Measurements from ENCODE around the gene DPM1. TPM values are rescaled to one million over a fixed set of nuclear protein-coding genes. Genes with fewer than 3 reads are reported as not detected.
"Not testable (repeated sequence)": the region's sequence is repeated elsewhere in the genome, so short reads cannot be mapped to it uniquely, and the experiment has no call there.

Gene DPM1
- total RNA-seq, 2 donors from 2014 or later = 31.6 to 61.6 TPM

DNA sequence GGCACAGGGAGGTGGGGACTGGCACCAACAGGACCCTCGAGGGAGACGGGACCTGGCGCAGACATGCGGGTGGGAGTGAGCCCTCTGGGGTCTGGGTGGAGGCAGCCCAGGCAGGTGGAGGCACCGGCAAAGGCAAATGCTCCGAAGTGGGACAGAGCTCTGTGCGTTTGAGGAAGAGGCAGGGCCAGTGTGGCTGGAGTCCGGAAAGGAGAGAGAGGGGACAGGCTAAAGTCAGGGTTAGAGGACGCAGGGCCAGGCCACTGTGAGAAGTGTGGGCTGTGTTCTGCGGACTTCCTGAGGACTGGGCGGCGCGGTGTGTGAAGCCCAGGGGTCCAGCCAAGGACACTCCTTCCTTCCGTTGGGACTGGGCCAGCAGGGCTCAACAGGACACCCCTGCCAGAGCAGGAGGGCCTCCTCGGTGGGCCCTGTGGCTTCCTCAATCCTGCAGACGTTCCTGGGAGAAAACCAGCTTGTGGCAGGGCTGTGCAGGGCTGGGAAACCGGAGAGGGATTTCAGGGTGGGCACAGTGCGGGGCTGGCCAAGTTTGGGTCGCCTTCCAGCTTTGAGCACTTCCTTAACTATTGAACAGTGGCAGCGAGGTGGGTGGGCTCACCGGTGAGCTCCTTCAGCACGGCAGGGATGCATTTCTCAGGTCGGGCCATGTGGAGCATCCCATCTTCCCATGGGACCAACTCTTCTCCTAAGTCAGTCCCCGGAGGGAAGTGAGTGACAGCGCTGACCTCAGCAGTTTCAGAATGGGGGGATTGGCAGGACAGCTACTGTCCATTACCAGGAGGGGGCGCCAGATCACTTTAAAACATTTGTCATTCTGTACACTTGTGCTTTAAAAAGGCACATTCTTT, 22.8 kb upstream of the DPM1 start:
- Histone ChIP-seq H3K27ac (no peak overlapping the region), H3K9me3 (no peaks in the 10 kb centered on the region), H3K36me3 (no peaks in the 10 kb centered on the region), H3K4me3 (no peak overlapping the region), H3K27me3 (replicated peaks; ENCODE audit: insufficient read depth) (no peaks in the 10 kb centered on the region), H3K4me1 (replicated peaks) (peaks cover 3% of the 10 kb centered on the region)
- peak; percentile 23 for DNase-seq (ENCODE audit: low spot score)
- WGBS = 57% methylated on average over 26 of the region's 26 CpGs
- TF ChIP-seq, protein P1, sequence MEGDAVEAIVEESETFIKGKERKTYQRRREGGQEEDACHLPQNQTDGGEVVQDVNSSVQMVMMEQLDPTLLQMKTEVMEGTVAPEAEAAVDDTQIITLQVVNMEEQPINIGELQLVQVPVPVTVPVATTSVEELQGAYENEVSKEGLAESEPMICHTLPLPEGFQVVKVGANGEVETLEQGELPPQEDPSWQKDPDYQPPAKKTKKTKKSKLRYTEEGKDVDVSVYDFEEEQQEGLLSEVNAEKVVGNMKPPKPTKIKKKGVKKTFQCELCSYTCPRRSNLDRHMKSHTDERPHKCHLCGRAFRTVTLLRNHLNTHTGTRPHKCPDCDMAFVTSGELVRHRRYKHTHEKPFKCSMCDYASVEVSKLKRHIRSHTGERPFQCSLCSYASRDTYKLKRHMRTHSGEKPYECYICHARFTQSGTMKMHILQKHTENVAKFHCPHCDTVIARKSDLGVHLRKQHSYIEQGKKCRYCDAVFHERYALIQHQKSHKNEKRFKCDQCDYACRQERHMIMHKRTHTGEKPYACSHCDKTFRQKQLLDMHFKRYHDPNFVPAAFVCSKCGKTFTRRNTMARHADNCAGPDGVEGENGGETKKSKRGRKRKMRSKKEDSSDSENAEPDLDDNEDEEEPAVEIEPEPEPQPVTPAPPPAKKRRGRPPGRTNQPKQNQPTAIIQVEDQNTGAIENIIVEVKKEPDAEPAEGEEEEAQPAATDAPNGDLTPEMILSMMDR (IDR thresholded peaks at IDR 0.05) = peak; percentile 44 to 80 (median 70)
- no peak for TF ChIP-seq POLR2A (IDR thresholded peaks at IDR 0.05)
- intact Hi-C loops (cut with DNase I) = loop anchor here (10.0 kb wide), 3 partner anchors 614 to 1104 kb away; no protein-coding TSS in a partner anchor

DNA sequence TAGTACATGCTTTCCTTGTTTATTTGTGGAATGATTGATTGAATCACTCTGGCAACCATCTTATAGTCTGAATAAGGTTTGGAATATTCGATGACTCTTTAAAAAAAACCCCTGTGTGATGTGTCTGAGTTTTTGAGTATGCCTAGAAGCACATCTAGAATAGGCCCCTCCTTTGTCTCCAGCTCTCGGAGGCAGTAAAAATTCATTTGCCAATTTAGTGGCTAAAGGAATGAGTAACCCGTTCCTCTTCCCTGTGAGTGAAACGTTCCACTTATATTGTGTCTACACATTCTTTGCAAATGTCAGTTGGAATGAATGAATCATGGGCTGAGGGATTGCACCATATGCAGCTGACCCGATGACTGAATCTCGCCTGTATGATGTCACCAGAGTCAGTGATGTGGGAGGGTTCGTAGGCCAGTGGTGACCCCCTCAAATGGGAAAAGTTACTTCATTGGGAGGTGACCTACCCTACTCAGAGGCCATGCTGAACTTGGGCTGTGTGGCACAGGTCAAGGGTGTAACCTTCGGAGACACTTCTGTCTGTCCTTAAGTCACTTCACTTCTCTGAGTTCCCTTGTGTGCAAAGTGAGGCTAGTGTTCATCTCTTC, 21.8 kb upstream of the DPM1 start:
- Histone ChIP-seq H3K4me1 (replicated peaks) (peaks cover 3% of the 10 kb centered on the region), H3K27me3 (replicated peaks; ENCODE audit: insufficient read depth) (no peaks in the 10 kb centered on the region), H3K36me3 (no peaks in the 10 kb centered on the region), H3K27ac (no peak overlapping the region), H3K4me3 (no peak overlapping the region), H3K9me3 (no peaks in the 10 kb centered on the region)
- intact Hi-C loops (cut with DNase I) = loop anchor here (10.0 kb wide), 3 partner anchors 615 to 1105 kb away; no protein-coding TSS in a partner anchor
- DNase-seq (ENCODE audit: low spot score) = no peak
- 51% methylated on average over 8 of the region's 8 CpGs for WGBS
- no peak for TF ChIP-seq POLR2A (IDR thresholded peaks at IDR 0.05)

DNA sequence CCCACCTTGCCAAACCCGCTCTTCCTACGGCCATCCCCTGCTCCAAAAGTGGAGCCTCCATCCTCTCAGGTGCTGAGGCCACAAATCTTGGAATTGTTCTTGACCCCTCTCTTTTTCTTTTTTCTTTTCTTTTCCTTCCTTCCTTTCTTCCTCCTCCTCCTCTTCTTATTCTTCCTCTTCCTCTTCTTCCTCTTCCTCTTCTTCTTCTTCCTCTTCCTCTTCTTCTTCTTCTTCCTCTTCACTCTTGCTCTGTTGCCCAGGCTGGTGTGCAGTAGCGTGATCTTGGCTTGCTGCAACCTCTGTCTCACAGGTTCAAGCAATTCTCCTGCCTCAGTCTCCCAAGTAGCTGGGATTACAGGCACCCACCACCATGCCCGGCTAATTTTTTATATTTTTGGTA, 20.2 kb upstream of the DPM1 start:
- 89% methylated on average over 4 of the region's 4 CpGs for WGBS
- H3K27me3 ChIP-seq (replicated peaks; ENCODE audit: insufficient read depth); H3K27ac ChIP-seq; H3K4me1 ChIP-seq (replicated peaks); H3K4me3 ChIP-seq; intact Hi-C loops (cut with DNase I); DNase-seq (ENCODE audit: low spot score); H3K9me3 ChIP-seq; H3K36me3 ChIP-seq: not testable (repeated sequence)

DNA sequence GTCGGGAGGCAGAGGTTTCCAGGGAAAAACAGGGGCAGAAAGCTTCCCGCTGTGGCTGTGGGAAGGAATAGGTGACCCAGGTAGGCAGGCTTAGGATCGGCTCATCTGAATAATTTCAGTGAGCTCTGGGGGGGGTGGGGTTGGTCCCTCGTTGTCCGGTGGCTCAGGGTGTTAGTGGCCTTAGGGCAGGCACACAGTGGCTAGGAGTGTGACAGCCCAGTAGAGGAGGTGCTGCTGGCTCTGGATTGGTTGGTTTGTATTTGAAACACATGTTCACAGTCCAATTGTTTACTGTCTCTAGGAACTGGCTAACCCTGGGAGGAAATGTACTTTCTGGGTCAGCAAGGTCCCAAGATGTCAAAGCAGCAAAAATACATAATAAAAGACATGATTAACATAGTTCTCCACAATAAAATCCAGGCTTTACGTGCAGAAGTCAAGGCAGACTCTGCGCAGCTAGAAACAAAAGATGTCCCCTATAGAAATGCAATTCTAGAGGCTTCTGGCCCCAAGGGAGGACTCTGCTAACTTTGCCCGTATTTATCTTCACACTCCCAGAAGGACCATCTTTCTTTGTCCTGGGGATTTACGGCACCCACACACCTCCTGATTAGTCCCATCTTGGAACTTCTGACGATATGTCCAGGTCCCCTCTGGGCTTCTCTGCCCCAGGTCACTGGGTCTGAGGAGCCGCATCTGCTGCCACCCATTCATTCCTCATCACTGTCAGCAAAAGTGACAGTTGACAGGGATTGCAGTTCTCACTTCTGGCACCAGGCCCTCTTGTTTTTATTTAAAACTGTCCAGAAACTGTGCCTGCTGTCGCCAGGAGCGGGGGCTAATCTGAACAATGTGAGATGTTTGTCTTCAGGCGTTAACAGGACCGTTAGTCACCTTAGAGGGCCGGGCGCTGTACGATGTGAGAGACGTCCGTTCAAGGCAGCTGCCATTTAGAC, 19.0 kb upstream of the DPM1 start:
- no peaks in the 10 kb centered on the region for H3K27me3 ChIP-seq (replicated peaks; ENCODE audit: insufficient read depth)
- no peak overlapping the region for H3K27ac ChIP-seq
- intact Hi-C loops (cut with DNase I) = no loop called here
- TF ChIP-seq, protein P1 (IDR thresholded peaks at IDR 0.05) = no peak
- no peak for TF ChIP-seq POLR2A (IDR thresholded peaks at IDR 0.05)
- no peak for TF ChIP-seq POLR2AphosphoS5 (IDR thresholded peaks at IDR 0.05)
- H3K4me3 ChIP-seq = no peak overlapping the region
- H3K36me3 ChIP-seq = no peaks in the 10 kb centered on the region
- H3K4me1 ChIP-seq (replicated peaks) = peaks cover 3% of the 10 kb centered on the region
- H3K9me3 ChIP-seq = no peaks in the 10 kb centered on the region
- WGBS = 34% methylated on average over 20 of the region's 20 CpGs
- DNase-seq (ENCODE audit: low spot score) = no peak

GRCh38 chr20:50975701-50976330, 17.5 kb upstream of the DPM1 start:
- intact Hi-C loops (cut with DNase I) = no loop called here
- Histone ChIP-seq H3K4me3 (no peak overlapping the region), H3K27me3 (replicated peaks; ENCODE audit: insufficient read depth) (no peaks in the 10 kb centered on the region), H3K27ac (no peak overlapping the region), H3K4me1 (replicated peaks) (no peaks in the 10 kb centered on the region), H3K9me3 (no peaks in the 10 kb centered on the region), H3K36me3 (no peaks in the 10 kb centered on the region)
- DNase-seq (ENCODE audit: low spot score) = no peak
- WGBS = 92% methylated on average over 10 of the region's 10 CpGs
- TF ChIP-seq POLR2AphosphoS5 (IDR thresholded peaks at IDR 0.05) (no peak), POLR2A (IDR thresholded peaks at IDR 0.05) (no peak)
- TF ChIP-seq, protein P1 (IDR thresholded peaks at IDR 0.05) = no peak
